GM12873 (cell line): ENCODE data around the gene C5orf63.

Experiments used
- TF ChIP-seq, protein P1 (sequence below): IDR thresholded peaks from 2 replicates; pipeline ENCODE4 v1.5.1; 2012; ENCODE audit warnings: low read depth, mild to moderate bottlenecking, moderate library complexity, low read length, control low read depth; ENCODE audit not compliant: insufficient read depth; ENCODE audit errors: missing control alignments

Gene C5orf63

DNA sequence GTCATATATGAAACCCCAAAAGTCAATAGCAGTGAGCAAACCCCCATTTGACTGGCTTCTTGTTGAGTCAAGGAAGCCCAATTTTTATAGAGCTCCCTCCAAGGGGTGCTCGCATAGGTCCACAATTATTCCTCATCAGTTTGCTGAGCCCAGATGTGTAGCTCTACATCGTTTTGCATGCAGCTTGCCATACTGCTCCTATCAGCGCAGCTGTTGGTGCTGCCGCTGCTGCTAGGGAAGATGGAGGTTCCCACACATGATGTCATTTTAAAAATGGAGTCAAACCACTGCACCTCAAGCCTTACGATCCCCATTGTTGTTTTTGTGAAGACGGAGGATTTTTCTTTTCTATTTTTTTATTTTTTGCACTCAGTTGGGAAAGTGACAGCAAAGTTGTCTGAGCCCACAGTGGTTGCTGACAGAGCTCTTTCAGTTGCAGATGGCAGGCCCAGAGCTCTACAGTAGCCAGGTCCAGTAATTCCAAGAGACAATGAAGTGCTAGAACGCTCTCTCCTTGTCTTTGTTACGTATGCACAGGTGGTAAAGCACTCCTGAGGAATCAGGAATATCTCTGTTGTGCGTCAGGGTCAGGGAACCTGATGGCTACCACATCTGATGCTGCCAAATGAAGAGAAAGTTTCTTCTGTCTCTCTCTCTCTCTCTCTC is 23.2 kb upstream of the C5orf63 start:
- TF ChIP-seq, protein P1, sequence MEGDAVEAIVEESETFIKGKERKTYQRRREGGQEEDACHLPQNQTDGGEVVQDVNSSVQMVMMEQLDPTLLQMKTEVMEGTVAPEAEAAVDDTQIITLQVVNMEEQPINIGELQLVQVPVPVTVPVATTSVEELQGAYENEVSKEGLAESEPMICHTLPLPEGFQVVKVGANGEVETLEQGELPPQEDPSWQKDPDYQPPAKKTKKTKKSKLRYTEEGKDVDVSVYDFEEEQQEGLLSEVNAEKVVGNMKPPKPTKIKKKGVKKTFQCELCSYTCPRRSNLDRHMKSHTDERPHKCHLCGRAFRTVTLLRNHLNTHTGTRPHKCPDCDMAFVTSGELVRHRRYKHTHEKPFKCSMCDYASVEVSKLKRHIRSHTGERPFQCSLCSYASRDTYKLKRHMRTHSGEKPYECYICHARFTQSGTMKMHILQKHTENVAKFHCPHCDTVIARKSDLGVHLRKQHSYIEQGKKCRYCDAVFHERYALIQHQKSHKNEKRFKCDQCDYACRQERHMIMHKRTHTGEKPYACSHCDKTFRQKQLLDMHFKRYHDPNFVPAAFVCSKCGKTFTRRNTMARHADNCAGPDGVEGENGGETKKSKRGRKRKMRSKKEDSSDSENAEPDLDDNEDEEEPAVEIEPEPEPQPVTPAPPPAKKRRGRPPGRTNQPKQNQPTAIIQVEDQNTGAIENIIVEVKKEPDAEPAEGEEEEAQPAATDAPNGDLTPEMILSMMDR = no peak

DNA sequence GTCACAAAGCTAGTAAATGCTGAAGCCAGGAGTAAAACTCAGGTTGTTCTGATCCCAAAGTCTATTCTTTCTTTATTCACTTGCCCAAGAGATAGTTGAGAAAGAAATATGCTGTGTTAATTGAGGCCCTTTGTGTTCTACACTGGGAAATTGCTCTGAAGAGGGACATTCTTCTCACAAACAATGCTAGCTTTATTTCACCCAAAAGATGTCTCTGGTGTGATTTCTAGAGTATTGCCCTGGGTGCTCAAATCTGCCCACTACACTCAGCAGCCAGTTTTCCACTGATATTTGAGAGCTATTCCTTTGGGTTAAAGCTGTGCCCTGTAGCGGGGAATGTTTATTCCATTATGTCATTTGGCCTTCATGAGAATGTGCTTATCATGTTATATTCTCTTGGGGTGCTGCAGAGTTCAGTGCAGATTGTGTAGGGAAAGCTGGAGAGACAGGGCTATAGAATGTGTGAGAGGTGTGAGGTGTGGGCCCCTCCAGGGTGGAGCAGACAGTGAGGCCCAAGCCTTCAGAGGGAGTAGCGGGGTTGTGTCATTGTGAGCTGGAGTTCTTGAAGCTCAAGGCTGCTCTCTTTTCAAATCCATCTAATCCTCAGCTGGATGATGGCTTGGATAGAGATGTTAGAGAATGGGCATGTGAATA is 21.0 kb upstream of the C5orf63 start:
- TF ChIP-seq, protein P1 = no peak

DNA sequence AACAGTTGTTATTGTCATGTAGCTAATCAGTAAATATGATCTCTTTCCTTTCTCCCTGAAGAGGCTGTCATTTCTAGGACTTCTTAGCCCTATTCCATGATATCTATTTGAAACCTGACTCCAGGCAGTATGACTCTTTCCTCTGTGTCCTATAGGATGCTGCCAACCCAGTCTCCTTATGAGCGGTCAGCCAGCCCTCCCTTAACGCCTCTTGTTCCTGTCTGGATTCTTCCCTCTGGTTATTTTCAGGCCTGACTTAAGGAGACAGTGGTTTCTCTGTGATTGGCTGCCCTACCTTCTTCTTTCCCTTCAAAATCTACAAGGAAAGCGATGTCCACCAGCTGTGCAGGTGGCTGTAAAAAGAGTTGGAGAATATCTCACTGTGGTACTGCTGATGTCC is 19.4 kb upstream of the C5orf63 start:
- TF ChIP-seq, protein P1 = no peak

DNA sequence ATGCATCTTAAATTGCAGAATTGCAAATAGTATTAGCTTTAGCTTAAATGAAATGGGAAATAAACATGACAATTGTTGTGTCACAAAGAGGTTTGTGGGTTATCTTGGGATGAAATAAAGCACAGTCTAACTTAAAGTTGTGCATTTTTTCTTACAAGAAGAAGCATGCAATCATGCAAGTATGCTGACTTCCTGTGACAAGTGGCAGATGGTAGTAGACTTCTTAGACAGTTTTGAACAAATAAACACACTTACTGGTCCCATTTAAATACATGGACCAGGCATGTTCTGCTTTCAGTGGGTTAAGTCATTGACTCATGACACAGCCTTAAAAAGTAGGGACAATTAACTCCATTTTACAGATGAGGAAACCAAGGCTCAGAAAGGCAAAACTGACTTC is 15.9 kb upstream of the C5orf63 start:
- TF ChIP-seq, protein P1 = no peak

DNA sequence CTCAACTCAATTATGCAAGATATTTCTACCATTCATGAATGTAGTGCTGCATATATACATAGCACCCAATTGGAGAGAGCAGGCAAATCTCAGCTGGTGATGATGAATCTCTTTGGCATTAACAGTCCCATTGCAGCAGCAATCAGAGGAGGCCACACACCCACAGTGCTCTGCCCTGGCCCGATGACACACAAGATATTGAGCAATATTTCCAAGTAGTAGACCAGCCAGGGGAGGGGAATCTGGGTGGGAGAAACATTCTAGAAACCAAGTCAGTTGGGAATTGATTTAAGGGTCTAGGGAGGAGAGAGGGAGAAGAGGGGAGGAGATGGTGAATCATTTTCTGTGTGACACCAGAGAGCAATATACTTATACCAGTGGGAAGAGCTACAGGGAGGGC is 14.9 kb upstream of the C5orf63 start:
- TF ChIP-seq, protein P1 = no peak

DNA sequence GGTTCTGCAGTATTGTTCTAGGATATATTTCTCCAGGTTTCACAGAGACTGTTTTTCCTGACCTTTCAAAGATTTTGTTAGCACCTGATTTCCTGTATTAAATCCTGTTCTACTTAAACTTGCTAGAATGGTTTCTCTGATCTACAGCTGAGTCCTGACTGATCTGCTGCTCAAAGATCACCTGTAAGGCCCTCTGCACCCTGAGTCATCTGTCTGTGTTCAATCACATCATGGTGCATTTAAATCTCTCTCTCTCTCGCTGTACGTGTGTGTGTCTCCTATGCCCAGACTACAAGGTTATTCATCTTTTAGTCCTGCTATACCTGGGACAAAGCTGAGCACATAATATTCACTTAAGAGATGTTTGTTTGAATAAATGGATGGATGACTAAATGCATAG is 13.3 kb upstream of the C5orf63 start:
- TF ChIP-seq, protein P1 = no peak

DNA sequence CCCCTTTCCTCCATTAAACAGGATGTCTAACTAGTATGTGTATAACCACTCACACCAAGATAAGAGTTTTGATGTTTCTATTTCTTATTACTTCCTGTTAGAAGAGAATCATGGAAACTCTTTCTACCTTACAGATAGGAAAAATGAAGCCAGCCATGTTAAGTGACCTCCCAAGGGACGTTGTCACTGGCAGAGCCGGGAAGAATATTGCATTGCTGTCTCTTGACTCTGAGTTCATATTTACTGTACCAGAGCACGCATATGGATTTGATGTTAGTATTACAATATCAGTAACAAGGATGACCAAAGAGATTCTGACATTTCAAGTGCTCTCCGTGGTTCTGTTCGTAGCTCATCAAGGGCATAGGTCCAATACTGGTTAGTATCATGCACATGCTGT is 12.5 kb upstream of the C5orf63 start:
- TF ChIP-seq, protein P1 = no peak
